ENCODE data around the gene EXD3. TPM values are rescaled to one million over a fixed set of nuclear protein-coding genes. Genes with fewer than 3 reads are reported as not detected.

Gene EXD3
- total RNA-seq, 1 experiment from 2014 or later = 14.1 TPM

DNA sequence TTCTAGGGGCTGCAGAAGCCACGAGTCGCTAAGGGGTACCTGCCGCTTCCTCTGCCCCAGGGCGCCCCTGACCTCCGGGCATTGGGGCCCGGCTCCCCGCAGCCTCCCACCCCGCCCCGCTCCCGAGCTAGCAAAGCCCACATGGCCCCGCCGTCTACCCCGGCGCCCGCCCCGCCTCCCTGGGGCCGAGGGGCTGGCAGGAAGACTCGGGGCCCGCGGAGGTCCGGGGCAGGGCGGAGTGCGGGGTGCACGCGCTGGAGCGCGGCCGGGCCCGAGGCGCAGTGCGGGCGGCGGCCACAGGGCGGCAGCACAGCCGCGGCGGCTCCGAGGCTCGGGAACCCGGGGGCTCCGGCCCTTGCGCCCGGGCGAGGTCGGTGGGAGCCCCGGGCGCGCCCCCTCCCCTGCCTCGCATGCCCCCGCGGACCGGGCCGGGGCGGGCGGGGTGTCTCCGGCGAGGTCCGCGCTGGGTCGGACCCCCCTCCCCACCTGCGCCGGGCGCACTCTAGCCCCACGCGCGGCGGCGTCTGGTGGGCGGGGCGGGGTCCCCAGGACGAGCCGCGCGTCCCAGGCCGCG lies 127.6 kb downstream of the EXD3 start:
- DNase-seq (ENCODE audit: low spot score) = peak; percentile 60

- DNase-seq (ENCODE audit: low spot score) = peak; percentile 75
Observed at GRCh38 chr9:137294681-137295237, 128.2 kb downstream of the EXD3 start.

DNA sequence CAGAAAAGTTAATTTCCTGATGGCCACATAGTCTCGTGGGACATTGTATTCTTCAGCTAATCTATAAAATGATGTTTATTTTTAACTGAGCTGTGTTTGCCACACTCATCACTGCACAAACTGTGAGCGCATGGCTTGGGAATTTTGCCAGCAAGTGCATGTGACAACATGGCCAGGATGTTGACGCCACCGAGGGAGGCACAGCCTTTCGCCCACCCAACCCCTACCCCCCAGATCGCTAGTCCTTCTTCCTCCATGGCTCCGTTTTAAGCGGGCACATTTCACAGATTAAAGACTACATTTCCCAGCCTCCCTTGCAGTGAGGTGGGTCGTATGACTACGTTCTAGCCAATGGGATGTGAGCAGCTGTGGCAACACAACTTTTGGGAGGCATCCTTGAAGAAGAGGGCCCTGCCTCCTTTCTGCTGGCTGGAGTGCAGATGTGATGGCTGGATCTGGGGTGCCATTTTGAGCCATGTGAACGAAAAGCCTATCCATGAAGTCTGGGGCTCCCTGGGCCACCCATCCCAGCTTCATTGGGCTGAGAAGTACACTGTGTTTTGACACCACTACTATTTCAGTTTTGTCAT lies 128.8 kb downstream of the EXD3 start:
- DNase-seq (ENCODE audit: low spot score) = peak; percentile 93

- peak; percentile 93 for DNase-seq (ENCODE audit: low spot score)
Observed at GRCh38 chr9:137293482-137294090, 129.4 kb downstream of the EXD3 start.

DNA sequence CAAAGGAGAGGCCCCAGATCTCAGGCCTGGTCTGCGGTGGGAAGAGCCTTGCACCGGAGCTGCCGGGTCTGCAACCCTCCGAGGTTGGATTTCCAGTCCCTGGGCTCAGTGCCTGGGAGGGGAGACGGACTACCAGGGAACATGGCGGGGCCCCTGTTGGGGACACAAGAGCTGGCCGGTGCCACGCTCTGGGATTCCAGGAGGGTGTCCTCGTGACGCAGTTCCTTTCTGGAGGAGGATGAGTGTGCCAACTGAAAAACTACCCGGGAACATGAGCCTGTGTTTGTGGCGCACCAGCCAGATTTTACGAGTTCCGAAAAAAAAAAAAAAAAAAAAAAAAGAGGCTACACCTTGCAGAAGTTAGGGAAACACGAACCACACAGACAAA lies 129.9 kb downstream of the EXD3 start:
- no peak for DNase-seq (ENCODE audit: low spot score)

GRCh38 chr9:137286975-137287383 lies 136.0 kb downstream of the EXD3 start:
- DNase-seq (ENCODE audit: low spot score) = no peak

DNA sequence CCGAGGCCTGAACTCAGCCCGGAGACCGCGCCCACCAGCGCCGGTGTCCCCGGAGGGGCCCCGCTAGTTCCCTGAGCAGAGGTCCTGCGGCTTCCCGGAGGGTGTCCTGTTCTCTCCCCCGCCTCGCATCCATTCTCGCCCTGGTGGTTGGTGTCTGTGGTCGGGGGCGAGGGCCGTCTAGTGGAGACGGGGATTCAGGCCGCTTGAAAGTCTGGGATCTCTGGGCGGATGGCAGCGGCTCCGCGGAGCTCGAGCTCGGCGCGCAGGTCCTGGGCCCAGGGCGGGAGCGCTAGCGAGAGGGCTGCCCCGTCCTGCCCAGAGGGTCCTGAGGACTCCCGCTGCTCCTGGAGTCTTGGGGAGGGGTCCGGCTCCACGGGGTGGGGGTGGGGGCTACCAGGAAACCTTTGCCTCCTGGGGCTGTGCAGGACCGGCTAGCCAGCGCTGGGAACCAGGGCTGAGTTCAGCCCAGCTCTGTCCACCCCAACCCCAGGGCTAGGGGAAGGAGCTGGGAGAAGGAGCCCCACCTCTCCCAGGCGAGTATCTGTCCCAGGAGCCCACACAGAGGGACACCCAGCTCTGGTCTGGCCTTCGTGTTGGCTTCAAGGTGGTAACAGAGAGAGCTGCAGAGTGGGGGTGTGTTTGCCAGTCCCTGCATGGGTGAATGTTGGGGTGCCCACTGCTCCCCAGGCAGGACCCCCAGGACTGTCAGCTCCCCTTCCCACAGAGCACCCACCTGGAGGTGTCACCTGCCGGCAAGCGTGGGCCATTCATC lies 141.4 kb downstream of the EXD3 start:
- no peak for DNase-seq (ENCODE audit: low spot score)

DNA sequence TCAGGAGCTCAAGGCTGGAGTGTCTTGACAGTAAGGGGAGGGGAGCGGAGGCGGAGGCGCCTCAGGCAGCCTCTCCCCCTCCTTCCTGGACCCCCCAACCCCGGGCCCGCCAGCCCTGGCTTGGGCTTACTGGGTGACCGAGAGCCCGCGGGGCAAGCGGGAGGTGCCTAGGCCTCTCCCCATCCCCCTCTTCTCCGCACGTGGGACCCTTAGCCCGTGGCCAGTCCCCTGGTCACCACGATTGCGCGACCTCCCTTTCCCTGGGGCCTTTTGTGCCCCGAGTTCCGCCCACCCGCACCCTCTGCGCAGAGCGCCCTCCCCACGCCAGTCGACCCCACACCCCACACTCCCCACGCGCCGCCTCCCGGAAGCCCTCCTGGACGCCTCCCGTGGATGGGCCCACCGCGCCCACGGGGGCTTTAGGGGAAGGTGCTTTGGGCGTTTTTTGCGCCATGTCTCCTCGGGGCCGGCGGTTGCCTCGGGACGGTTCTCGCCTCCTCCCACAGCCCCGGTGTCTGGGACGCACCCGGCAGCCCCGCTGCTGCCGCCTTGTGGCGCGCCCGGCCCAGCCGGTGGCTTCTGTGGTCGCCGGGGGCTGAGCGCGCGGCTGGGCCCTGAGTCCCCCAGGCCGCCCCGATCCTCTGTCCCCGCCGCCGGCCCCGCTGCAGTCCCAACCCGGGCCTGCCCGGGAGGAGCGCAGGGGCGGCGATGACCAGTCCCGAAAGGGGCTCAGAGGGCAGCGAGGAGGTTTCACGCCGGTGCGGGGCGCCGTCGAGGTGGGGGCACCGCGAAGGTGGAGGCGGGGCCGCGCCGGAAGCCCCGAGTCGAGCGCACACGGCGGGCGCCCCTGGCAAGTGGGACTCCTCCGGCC lies 142.3 kb downstream of the EXD3 start:
- no peak for DNase-seq (ENCODE audit: low spot score)

DNA sequence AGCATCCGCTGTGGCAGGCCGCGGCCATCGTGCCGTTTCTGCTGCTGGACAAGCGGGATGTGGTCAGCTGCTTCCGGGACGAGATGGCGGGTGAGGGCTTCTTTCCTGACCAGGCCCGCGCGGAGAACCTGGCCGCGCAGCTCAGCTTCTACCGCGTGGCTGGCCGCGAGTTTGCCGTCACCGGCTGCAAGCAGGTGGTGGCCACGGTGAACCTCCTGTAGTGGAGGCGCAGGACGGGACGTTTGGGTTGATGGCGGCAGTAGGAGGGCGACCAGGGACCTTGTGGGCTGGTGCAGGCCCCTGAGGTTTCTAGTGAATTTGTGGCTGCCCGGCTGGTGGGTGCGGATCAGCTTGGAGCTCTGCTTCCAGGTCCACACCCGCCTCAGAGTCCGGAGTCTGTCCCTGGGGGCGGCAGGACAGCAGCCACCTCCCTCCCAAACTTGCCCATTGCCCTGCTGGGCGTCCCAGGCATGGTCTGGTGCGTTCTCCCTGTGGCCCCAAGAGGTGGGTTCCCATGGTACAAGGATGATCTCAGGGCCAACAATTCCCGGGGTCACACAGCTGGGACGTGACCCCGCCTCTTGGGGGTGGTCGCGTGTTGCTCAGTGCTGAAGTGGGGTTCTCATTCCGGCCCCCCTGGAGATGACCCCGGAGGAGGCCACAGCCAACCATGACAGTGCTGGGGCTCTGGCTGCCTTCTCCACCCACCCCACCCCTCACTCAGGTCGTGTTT lies 143.1 kb downstream of the EXD3 start:
- DNase-seq (ENCODE audit: low spot score) = no peak

DNA sequence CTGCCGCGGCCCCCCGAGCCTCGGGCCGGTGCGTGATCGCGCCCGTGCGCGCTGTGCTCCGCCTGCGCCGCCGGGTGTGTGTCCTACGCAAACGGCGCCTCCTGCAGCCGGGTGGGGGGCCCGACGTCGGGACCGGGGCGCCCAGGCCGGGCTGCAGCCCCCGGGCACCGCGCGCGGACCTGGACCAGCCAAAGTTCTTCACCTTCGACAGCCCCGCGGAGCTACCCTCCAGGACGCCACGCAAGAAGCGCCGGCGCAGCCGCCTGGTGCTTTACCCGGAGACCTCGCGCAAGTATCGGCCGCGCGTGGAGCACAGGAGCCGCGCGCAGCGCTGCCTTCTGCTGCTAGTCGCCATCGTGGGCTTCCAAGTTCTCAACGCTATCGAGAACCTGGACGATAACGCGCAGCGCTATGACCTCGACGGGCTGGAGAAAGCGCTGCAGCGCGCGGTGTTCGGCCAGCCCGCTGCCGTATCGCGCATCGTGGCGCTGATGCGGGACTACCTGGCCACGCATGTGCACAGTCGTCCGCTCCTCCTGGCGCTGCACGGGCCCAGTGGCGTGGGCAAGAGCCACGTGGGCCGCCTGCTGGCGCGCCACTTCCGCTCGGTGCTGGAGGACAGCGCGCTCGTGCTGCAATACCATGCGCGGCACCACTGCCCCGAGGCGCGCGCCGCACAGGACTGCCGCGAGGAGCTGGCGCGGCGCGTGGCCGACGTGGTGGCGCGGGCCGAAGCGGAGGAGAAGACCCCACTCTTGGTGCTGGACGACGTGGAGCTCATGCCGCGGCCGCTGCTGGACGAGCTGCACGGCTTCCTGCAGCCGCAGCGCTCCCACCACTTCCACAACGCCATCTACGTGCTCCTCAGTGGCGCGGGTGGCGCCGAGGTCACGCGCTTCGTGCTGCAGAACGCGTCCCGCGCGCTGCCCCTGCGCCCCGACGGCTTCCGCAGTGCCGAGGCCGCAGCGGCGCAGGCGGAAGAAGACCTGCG lies 143.9 kb downstream of the EXD3 start:
- DNase-seq (ENCODE audit: low spot score) = peak; percentile 24

DNA sequence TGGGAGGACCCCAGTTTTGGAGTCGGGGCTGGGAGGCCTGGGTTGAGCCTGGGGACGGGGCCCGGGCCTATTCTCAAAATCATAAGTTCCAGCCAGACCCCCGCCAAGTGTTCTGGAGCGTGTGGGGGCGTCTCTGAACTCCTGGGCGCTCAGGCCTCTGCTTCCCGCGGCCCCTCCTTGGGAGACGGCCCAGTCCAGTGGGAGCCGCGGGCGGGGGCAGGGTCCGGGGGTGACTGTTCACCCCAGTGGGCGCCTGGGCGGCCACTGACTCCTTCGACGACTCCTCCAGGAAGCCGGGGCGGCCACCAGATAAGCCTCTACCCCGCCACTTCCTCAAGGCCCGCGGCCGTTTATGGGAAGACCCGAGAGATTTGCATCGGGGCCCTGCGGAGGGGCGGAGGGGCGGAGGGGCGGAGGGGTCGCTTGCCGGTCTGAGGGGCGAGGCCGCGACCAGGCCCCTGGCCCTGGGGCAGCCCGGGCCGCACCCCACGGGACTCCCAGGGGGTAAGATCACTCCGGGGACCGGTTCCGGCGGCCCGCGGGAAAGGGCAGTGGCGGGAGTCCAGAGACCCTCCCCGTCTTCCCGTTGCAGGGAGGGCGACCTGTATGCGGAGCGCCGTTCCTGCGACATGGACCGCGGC lies 144.8 kb downstream of the EXD3 start:
- peak; percentile 29 for DNase-seq (ENCODE audit: low spot score)

GRCh38 chr9:137277329-137278041 lies 145.5 kb downstream of the EXD3 start, which contains the start of gene TOR4A:
TSS of gene TOR4A (plus strand) at chr9:137277726. CDS start at chr9:137278690, 964 bp downstream.
- DNase-seq (ENCODE audit: low spot score) = peak; percentile 95

GRCh38 chr9:137276473-137277328 lies 146.3 kb downstream of the EXD3 start:
- peak; percentile 76 for DNase-seq (ENCODE audit: low spot score)

- DNase-seq (ENCODE audit: low spot score) = no peak
Observed at GRCh38 chr9:137275588-137276472, 147.1 kb downstream of the EXD3 start.

DNA sequence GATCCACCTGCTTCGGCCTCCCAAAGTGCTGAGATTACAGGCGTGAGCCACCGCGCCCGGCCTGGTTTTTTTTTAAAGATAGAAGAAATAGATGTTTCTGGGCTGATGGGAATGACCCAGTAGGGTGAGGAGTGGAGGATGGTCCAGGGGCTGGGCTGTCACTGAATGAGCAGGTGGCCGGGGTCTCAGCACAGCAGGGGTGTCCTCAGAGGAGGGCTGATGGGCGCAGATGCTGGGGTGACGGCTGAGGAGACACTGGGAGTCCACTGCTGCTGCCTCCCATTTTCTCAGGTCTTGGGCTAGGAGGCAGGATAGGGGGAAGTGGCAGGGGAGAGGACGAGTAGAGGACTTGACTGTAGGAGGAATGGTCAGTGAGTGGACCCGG lies 147.8 kb downstream of the EXD3 start:
- DNase-seq (ENCODE audit: low spot score) = no peak
